Keratinocyte (primary cell): ENCODE data around the gene WDR45B. TPM values are rescaled to one million over a fixed set of nuclear protein-coding genes. Genes with fewer than 3 reads are reported as not detected.

Source experiments
- DNase-seq: peaks from one replicate; pipeline ENCODE4 v3.0.0-alpha.2; 2011; ENCODE audit warnings: low read depth, missing footprints, low spot score
- FAIRE-seq: peaks from 2 replicates; lab custom pipeline; 2011; peaks lifted over from hg19 to GRCh38; lab: Jason Lieb, UNC
- H2AFZ ChIP-seq: 2 replicates; pipeline ENCODE4 v1.6.0; 2012; ENCODE audit warnings: low read length, control low read depth, inconsistent platforms; ENCODE audit not compliant: control insufficient read depth
- H3K27ac ChIP-seq: 2 replicates; pipeline ENCODE4 v1.5.1; 2011; ENCODE audit warnings: low read length; ENCODE audit not compliant: control insufficient read depth, insufficient read depth
- H3K27me3 ChIP-seq: 3 replicates; pipeline ENCODE4 v1.6.0; 2011; ENCODE audit warnings: low read length; ENCODE audit not compliant: control insufficient read depth, insufficient read depth; ENCODE audit errors: extremely low read depth
- H3K36me3 ChIP-seq, 2 experiments: 2 replicates in 1 of 2; 3 replicates in 1 of 2; pipeline ENCODE4 v1.5.1; 2011; ENCODE audit warnings: low read length in 2 of 2, mild to moderate bottlenecking in 1 of 2; ENCODE audit not compliant: control insufficient read depth in 2 of 2, insufficient read depth in 2 of 2; ENCODE audit errors: extremely low read depth in 1 of 2
- H3K4me1 ChIP-seq: 3 replicates; pipeline ENCODE4 v1.5.1; 2011; ENCODE audit warnings: low read length; ENCODE audit not compliant: control insufficient read depth, insufficient read depth; ENCODE audit errors: extremely low read depth
- H3K4me2 ChIP-seq: 3 replicates; pipeline ENCODE4 v1.6.0; 2011; ENCODE audit warnings: low read depth, low read length; ENCODE audit not compliant: control insufficient read depth, insufficient read depth; ENCODE audit errors: extremely low read depth
- H3K4me3 ChIP-seq, 3 experiments: fragments of 200-600 bp in 1 of 3; sonication (generic) in 1 of 3; 2 replicates in 2 of 3; 3 replicates in 1 of 3; pipeline ENCODE4 v1.5.1; 2011 to 2016; ENCODE audit warnings: low read length in 3 of 3, mild to moderate bottlenecking in 3 of 3, control low read depth in 2 of 3, inconsistent platforms in 1 of 3, low read depth in 1 of 3, mixed read lengths in 1 of 3, mixed run types in 1 of 3, moderate library complexity in 1 of 3; ENCODE audit not compliant: control insufficient read depth in 2 of 3, insufficient read depth in 2 of 3; ENCODE audit errors: extremely low read depth in 1 of 3
- H3K79me2 ChIP-seq: 2 replicates; pipeline ENCODE4 v1.6.0; 2012; ENCODE audit warnings: low read length; ENCODE audit not compliant: control insufficient read depth, insufficient read depth
- H3K9ac ChIP-seq: 3 replicates; pipeline ENCODE4 v1.6.0; 2011; ENCODE audit warnings: low read length; ENCODE audit not compliant: control insufficient read depth, insufficient read depth; ENCODE audit errors: extremely low read depth
- H3K9me1 ChIP-seq: 3 replicates; pipeline ENCODE4 v1.6.0; 2011; ENCODE audit warnings: low read length; ENCODE audit not compliant: control insufficient read depth, insufficient read depth; ENCODE audit errors: extremely low read depth
- H3K9me3 ChIP-seq: 2 replicates; pipeline ENCODE4 v1.5.1; 2012; ENCODE audit warnings: low read depth, low read length; ENCODE audit not compliant: control insufficient read depth
- H4K20me1 ChIP-seq: 3 replicates; pipeline ENCODE4 v1.6.0; 2011; ENCODE audit warnings: low read length; ENCODE audit not compliant: control insufficient read depth, insufficient read depth; ENCODE audit errors: extremely low read depth
- EZH2 ChIP-seq: IDR thresholded peaks from one replicate; pipeline ENCODE4 v1.6.1; 2012; ENCODE audit warnings: inconsistent platforms, mild to moderate bottlenecking, low read length, moderate library complexity
- dilution Hi-C: fragments of 300-500 bp; cut with MboI; formaldehyde crosslinking; loops from one replicate; pipeline ENCODE4 v1.7.0; 2020; ENCODE audit warnings: low sequenced_read_pairs; ENCODE audit not compliant: extremely low pct_ligation_motif_present
- polyA plus RNA-seq, 5 experiments: library from polyadenylated mRNA; depleted of rRNA in 3 of 5; stranded (reverse) in 3 of 5; stranded (forward) in 1 of 5; unstranded in 1 of 5; fragments of >200 nt; gene quantifications; 1 replicate in 1 of 5; 2 replicates in 3 of 5; 3 replicates in 1 of 5; pipeline versions ENCODE4 v1.2.1 to v1.2.3, GENCODE V29; 2011 to 2012; ENCODE audit warnings: missing spikeins in 2 of 5, low read depth in 1 of 5, low replicate concordance in 1 of 5
- TF ChIP-seq, protein P1 (sequence below), 3 experiments: IDR thresholded peaks in 1 of 3; conservative IDR thresholded peaks in 1 of 3; optimal IDR thresholded peaks in 1 of 3; 2 replicates in 2 of 3; 3 replicates in 1 of 3; pipeline versions ENCODE3 to v1.5.1; 2011; ENCODE audit warnings: low read length in 3 of 3, mild to moderate bottlenecking in 3 of 3, moderate library complexity in 2 of 3, control low read depth in 1 of 3, inconsistent platforms in 1 of 3; ENCODE audit not compliant: insufficient read depth in 2 of 3; ENCODE audit errors: extremely low read depth in 1 of 3

WDR45B gene
- polyA plus RNA-seq, 1 donor (not counting 4 experiments of a cell fraction or from before 2014, with no cell fraction given), result 77.2 TPM

DNA sequence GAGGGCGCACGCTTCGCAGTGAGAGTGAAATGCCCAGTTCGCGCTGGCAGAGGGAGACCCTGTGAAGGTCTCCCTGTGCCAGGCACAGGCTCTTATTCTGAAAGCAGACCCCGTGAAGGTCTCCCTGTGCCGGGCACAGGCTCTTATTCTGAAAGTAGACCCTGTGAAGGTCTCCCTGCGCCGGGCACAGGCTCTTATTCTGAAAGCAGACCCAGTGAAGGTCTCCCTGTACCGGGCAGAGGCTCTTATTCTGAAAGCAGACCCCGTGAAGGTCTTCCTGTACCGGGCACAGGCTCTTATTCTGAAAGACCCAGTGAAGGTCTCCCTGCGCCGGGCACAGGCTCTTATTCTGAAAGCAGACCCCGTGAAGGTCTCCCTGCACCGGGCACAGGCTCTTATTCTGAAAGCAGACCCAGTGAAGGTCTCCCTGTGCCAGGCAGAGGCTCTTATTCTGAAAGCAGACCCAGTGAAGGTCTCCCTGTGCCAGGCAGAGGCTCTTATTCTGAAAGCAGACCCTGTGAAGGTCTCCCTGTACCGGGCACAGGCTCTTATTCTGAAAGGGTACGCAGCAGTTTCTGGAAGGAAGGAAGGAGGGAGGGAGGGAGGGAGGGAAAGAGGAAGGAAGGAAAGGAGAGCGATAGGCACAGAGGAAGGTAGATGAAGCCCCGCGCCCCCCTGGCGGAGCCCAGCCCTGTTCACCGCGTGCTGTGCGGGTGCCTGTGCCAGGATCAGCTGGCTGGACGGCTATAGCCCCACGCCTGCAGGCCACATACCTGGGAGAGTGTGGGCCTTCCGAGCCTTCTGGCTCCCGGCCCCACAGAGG is 55.3 kb downstream of the WDR45B start:
- dilution Hi-C loops, result no loop called here
- H3K4me3 ChIP-seq, result peak overlapping the region; percentile 42 to 70 (median 61)
- TF ChIP-seq, protein P1, sequence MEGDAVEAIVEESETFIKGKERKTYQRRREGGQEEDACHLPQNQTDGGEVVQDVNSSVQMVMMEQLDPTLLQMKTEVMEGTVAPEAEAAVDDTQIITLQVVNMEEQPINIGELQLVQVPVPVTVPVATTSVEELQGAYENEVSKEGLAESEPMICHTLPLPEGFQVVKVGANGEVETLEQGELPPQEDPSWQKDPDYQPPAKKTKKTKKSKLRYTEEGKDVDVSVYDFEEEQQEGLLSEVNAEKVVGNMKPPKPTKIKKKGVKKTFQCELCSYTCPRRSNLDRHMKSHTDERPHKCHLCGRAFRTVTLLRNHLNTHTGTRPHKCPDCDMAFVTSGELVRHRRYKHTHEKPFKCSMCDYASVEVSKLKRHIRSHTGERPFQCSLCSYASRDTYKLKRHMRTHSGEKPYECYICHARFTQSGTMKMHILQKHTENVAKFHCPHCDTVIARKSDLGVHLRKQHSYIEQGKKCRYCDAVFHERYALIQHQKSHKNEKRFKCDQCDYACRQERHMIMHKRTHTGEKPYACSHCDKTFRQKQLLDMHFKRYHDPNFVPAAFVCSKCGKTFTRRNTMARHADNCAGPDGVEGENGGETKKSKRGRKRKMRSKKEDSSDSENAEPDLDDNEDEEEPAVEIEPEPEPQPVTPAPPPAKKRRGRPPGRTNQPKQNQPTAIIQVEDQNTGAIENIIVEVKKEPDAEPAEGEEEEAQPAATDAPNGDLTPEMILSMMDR (optimal IDR thresholded peaks at IDR 0.05 in 1 of 3, IDR thresholded peaks at IDR 0.05 in 1 of 3, conservative IDR thresholded peaks at IDR 0.05 in 1 of 3; ENCODE audit: extremely low read depth in 1 of 3, insufficient read depth in 2 of 3, low read length in 3 of 3), result no peak
- no peak for TF ChIP-seq EZH2
- H3K27ac ChIP-seq, result peak overlapping the region; percentile 17
- DNase-seq (peak; percentile 48), FAIRE-seq (peak; percentile 48)
- H3K4me2 ChIP-seq, result peak overlapping the region; percentile 89
- no peak overlapping the region for H2AFZ ChIP-seq
- no peaks in the 10 kb centered on the region for H3K9me3 ChIP-seq
- peaks cover 20% of the 10 kb centered on the region for H3K79me2 ChIP-seq
- H3K36me3 ChIP-seq, result peaks cover 29 to 43% of the 10 kb centered on the region in 2 experiments
- H4K20me1 ChIP-seq, result peaks cover 4% of the 10 kb centered on the region
- no peaks in the 10 kb centered on the region for H3K27me3 ChIP-seq
- peaks cover 16% of the 10 kb centered on the region for H3K4me1 ChIP-seq
- peaks cover 4% of the 10 kb centered on the region for H3K9me1 ChIP-seq
- peak overlapping the region; percentile 64 for H3K9ac ChIP-seq

DNA sequence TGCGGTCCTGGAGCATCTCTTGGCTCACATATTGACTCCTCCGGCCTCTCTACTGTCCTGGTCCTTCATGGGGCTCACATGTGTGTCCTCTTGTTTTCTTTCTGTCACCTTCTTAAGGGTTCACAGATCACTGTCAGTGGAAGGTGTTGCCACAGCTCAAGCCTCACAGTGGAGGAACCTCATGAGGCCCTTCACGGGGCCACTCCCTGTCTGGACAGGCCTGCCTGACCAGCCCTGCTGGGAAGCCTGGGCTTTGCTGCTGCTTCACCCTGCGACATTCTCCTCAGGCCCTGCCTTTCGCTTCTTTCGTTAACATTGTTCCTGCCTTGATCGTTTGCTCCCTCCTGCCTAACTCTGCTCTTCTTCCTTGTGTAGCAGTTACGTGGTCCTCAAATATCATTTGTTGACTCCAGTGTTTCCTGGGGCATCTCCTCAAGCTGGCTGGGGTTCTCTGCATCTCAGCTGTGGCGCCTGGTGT is 55.9 kb downstream of the WDR45B start:
- H3K9me3 ChIP-seq, result no peaks in the 10 kb centered on the region
- dilution Hi-C loops, result no loop called here
- no peak overlapping the region for H3K9ac ChIP-seq
- no peaks in the 10 kb centered on the region for H3K27me3 ChIP-seq
- H3K79me2 ChIP-seq, result peaks cover 20% of the 10 kb centered on the region
- H3K27ac ChIP-seq, result no peak overlapping the region
- peaks cover 4% of the 10 kb centered on the region for H4K20me1 ChIP-seq
- H3K4me1 ChIP-seq, result peaks cover 16% of the 10 kb centered on the region
- H2AFZ ChIP-seq, result no peak overlapping the region
- no peak overlapping the region for H3K4me3 ChIP-seq
- peaks cover 4% of the 10 kb centered on the region for H3K9me1 ChIP-seq
- H3K4me2 ChIP-seq, result peak overlapping the region; percentile 45
- FAIRE-seq (no peak), DNase-seq (no peak)
- TF ChIP-seq EZH2, result no peak
- TF ChIP-seq, protein P1 (optimal IDR thresholded peaks at IDR 0.05 in 1 of 3, IDR thresholded peaks at IDR 0.05 in 1 of 3, conservative IDR thresholded peaks at IDR 0.05 in 1 of 3; ENCODE audit: extremely low read depth in 1 of 3, insufficient read depth in 2 of 3, low read length in 3 of 3), result no peak
- peaks cover 31 to 46% of the 10 kb centered on the region in 2 experiments for H3K36me3 ChIP-seq
